HG02885 (cell line): ENCODE results near the gene TNFRSF19.

Experiments used
- ATAC-seq: cut with Tn5 transposase; IDR thresholded peaks from one replicate; pipeline ENCODE4 v1.9.1; 2021; ENCODE audit warnings: mild to moderate bottlenecking; ENCODE audit not compliant: unreplicated experiment, poor library complexity

The TNFRSF19 gene

DNA sequence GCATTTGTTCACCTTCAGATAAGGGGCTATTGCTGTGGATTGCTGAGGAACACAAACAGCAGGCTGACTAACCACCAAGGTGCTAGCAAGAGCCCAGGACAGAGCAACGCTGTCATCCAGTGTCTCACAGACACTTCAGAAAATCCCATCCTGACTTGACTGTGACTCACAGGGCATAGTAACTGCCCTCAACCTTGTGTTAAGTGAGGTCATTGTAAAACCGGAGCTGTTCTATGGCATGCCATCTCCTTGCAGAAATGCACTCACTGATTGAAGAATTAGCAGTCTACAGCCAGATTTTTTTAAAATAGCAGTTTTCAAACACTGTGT, 51.1 kb downstream of the TNFRSF19 start:
- ATAC-seq = peak; percentile 53

- ATAC-seq = peak; percentile 62
These were observed 52.8 kb downstream of the TNFRSF19 start for GRCh38 chr13:23622985-23623384.

DNA sequence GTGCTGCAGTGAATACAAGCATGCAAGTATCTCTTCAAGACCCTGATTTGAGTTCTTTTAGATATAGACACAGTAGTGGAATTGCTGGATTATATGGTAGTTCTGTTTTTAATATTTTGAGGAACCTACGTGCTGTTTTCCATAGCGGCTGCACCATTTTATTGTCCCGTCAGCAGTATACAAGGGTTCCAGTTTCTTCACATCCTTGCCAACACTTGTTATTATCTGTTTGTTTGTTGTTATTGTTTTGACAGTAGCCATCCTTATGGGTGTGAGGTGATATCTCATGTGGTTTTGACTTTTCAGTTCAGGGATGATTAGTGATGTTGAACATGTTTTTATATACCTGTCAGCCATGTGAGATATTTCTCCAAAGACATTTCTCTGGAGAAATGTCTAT, 53.2 kb downstream of the TNFRSF19 start:
- ATAC-seq = no peak

- ATAC-seq = no peak
These were observed 56.5 kb downstream of the TNFRSF19 start for GRCh38 chr13:23626700-23627099.

GRCh38 chr13:23627410-23627809, 57.2 kb downstream of the TNFRSF19 start:
- ATAC-seq = no peak

- no peak for ATAC-seq
These were observed 58.0 kb downstream of the TNFRSF19 start for GRCh38 chr13:23628250-23628649.

- no peak for ATAC-seq
These were observed 58.8 kb downstream of the TNFRSF19 start for GRCh38 chr13:23628765-23629565.

- no peak for ATAC-seq
These were observed 59.5 kb downstream of the TNFRSF19 start for GRCh38 chr13:23629566-23630272.

DNA sequence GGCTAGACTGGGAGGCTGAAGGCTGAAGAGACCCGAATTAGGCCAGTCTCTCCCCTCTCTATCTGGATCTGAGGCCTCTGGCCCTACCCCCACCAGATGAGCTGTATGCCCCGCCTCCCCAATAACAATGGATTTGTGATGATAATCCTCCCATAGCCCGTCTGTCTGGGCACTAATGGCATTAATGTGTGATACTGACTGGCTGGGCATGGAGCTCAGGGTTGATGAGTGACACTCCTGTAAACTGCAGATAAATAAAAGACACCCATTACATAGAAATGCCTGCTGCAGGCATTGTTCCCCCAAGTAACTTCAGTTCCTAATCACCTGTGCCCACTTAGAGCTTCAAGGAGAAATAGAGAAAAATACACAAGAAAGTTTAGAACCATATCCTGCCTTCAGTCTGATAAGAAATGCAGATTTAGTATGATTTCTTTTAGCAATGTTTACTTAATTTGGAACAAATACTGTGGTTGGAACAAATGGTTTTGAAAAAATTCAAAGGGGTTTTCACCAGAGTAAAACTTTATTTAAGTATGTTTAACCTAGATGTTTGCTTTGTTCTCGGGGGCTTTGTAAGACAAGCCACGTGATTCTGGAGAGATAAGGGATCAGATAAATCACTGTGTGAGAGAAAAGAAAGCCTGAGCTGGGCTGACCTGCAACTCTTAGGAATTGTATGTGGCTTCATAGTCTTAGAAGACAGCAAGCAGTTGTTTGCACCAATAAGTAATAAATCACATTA, 60.3 kb downstream of the TNFRSF19 start:
- no peak for ATAC-seq

DNA sequence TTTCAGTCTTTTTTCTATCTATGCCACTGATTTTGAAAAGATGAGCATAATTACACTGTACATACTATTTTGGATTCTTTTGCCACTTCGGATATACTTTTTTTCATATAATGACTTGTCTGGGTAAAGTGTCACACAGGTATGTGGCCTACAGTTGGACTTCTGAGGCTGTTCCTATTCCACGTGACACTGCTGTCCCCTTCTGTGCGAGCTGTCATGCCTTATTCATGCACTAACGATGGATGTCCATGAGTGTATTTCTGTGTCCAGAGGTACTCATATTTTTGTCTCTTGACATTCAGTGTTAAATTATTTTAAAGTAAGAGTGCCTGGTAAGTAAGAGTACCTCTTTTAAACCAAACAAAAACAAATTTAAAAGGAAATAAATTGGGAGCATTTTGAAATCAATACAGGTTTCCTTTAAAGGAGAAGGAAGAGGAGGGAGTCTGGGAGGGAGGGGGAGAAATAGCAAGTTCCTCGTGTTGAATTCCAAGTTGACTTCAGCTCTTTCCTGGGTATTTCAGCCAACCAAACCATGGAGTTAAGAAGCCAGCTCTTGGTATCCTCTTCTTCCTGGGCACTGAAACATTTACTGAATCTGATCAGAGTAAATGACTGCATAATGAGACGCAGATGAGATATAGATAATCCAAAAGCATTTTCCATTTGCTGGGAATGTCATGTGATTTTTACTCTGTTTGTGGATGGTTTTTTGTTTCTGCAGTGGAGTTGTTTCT, 61.3 kb downstream of the TNFRSF19 start:
- no peak for ATAC-seq

DNA sequence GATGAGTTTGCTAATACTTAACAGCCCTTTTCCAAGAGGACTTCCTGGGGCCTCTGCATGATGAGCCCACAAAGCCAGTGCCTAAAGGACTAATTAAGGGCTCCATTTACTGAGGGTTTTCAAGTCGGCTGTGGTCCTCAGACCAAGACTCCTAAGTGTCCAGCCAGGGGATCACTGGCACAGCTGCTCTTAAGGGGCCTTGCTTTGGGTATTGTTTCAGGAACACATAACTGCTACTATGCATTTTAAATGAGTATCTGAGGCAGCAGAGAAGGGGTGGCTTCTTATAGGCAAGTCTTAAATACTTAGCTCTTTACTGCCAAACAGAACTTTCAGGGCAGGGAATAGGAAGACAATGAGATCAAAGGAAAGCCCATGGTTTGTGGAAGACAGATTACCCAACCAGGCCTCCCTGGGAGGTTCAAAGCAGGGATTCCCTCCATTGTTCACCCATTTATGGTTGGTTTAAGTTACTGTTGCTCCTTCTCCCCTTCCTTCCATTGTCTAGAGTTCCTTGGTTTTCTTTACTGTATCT, 61.9 kb downstream of the TNFRSF19 start:
- ATAC-seq = no peak

DNA sequence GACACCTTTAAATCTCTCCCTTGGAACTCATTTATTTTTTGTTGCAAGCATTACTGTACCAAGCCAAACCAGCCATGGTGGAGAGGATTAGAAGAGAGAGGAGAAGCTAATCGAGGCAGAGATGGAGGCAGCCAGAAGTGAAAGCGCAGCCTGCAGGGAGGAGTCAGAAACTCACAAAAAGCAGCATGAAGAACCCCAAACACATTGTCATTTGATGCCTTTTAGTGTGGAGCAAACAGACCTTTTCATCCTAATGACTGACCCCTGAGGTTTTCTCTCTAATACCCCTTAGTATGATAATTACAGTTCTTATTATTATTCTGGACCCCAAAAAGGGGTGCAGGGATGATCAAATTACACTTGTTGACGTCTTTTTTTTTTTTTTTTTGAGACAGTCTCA, 62.5 kb downstream of the TNFRSF19 start:
- no peak for ATAC-seq

DNA sequence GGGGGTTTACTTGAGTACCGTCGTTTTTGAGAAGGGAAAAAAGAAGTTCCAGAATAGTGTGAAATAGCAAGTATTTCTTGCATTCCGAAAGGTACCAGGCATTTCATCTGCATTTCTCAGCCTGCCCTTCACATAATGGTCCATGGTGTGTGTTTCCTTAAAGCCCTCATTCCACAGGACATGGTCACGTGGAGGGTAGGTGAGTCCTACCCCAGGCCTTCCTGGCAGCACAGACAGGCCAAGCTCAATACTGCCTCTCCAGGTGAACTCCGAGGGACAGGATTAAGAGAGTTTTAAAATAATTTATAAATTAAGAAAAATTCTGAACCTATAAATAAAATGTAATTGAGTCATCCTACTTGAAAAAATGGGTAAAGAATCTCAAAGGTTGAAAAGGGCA, 64.7 kb downstream of the TNFRSF19 start:
- no peak for ATAC-seq

DNA sequence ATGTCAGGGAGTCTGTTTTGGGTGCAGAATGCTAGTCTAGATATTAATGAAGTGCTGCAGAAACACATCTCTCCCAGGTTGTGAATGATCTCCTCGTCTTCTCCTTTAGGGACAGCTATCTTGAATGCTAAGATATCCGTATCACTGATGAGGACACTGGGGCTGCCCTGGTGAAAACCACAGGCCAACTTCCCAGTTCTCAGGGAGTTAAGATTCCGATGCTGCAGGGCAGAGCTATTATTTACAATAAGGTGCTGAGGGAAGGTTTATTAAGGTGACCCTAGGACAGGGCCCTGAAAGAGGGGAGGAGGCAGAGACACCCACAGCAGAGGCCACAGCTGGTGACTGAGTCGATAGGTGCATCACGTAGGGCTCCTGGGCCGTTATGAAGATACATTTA, 66.1 kb downstream of the TNFRSF19 start:
- no peak for ATAC-seq

DNA sequence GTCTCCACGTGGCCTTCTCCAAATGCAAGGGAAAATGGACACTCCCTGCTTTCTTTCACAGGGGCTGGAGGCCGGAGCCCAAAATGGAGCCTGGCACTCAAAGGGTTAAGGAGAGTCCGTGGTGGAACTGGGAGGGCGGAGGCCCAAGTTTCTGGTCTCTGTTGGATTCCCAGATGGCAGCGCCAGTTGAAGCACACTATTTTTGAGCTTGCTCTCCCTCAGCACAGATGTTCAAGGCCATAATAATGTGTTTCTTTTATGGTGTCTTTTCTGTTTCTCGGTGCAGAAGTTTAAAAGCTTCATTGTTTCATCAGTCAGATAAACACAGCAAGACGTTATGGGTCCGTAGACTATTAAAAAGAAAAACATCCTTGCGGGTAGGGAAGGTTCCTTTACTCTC, 67.6 kb downstream of the TNFRSF19 start:
- ATAC-seq = no peak

- no peak for ATAC-seq
These were observed 69.5 kb downstream of the TNFRSF19 start for GRCh38 chr13:23639674-23640073.

DNA sequence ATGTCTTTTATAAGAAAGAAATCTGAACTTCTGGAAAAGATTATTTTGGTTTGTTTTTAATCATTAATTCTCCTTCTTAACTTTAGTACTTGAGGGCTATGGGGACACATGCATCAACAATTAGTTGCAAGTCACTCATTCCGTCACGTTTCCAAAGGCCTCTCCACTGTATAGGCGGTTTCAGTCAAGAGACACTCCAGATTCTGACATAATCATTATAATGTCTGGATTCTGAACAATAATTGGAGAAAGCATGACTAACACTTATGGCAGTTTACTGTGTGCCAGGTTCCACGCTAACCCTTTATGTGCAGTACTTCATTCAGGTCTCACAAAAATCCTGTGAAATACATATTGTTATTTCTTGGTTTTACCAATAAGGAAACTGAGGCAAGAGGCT, 71.9 kb downstream of the TNFRSF19 start:
- ATAC-seq = no peak

DNA sequence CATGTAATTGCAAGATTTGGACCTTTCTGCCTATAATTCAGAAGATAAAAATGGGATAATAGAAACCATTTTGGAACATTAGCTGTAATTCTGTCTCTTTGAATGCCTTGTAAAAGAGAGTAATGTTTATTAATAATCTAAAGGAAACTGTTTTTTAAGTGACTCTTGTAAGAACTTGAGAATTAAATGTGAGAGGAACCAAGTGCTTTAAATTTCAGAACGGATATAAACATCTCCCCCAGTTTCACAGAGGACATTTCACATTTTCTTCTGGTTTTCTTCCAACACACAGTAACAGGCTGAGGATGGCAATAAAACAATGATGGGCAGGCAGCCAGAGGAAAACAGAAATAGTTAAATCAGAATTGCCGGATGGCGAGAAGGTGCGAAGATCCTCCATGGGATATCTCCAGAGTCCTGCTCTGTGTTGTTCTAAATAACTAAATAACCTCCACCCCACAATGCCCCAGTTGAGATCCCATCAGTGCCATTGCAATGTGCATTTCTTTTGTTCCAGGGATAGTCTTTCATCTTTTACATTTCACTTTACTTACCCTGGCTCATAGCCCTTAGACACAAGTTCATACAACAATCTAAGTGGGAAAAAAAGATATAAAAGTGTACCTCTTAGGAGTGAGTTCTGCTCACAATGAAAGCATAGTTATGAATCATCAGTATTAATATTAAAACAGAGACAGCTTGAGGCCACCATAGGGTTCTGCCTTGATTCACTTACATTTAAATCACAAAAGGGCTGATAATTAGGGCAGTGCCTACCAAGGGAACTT, 73.3 kb downstream of the TNFRSF19 start:
- ATAC-seq = no peak

- no peak for ATAC-seq
These were observed 73.9 kb downstream of the TNFRSF19 start for GRCh38 chr13:23644126-23644419.
